SK-N-MC (cell line): ENCODE results near the gene JPT2.

Experiments
- EZH2 ChIP-seq: fragments of 200-600 bp; sonication (generic); IDR thresholded peaks from one replicate; pipeline ENCODE4 v1.6.1; 2017; ENCODE audit warnings: antibody characterized with exemption
- POLR2AphosphoS5 ChIP-seq: IDR thresholded peaks from 2 replicates; pipeline ENCODE4 v1.6.1; 2012; ENCODE audit warnings: mild to moderate bottlenecking, low read depth, low read length, borderline replicate concordance

GRCh38 chr16:1657841-1658240 lies 20.2 kb upstream of the JPT2 start:
- no peak for TF ChIP-seq EZH2
- TF ChIP-seq POLR2AphosphoS5, result no peak
